Astrocyte (in vitro differentiated cells and primary cell): ENCODE results near the gene NEIL3.

Experiments
- CTCF ChIP-seq: IDR thresholded peaks from 2 replicates; pipeline ENCODE4 v1.5.1; 2011; ENCODE audit warnings: low read depth, mild to moderate bottlenecking, inconsistent platforms, low read length, moderate library complexity; ENCODE audit not compliant: insufficient read depth
- EZH2 ChIP-seq: IDR thresholded peaks from 2 replicates; pipeline ENCODE4 v1.6.1; 2012; ENCODE audit warnings: mild to moderate bottlenecking, low read length, inconsistent platforms; ENCODE audit not compliant: insufficient read depth

GRCh38 chr4:177266506-177266905, 43.2 kb upstream of the NEIL3 start:
- no peak for TF ChIP-seq CTCF
- TF ChIP-seq EZH2: no peak
